ENCODE measurements around the gene SH2D5. TPM values are rescaled to one million over a fixed set of nuclear protein-coding genes. Genes with fewer than 3 reads are reported as not detected.
"Not testable (repeated sequence)": the region's sequence is repeated elsewhere in the genome, so short reads cannot be mapped to it uniquely, and the experiment has no call there.

Gene SH2D5
- total RNA-seq, 1 donor from 2014 or later = 0.30 TPM

DNA sequence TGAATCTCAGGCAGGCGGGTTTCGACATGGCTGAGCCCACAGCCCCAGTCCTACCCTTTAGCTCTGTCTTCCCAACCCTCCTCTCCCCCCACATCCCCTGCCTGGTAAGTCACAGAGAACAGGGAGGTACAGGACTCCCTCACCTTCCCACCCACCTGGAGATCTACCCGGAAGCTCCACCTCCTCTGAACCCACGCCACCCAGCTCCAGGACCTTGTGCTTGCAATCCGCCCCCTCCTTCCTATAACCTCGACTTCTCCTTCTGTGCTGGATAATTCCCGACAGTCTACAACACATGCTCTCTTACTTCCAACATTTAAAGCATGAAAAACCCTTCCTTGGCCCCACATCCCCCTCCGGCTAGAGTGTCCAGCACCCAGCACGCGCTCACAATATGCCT lies 37.0 kb downstream of the SH2D5 start:
- no peak for DNase-seq

DNA sequence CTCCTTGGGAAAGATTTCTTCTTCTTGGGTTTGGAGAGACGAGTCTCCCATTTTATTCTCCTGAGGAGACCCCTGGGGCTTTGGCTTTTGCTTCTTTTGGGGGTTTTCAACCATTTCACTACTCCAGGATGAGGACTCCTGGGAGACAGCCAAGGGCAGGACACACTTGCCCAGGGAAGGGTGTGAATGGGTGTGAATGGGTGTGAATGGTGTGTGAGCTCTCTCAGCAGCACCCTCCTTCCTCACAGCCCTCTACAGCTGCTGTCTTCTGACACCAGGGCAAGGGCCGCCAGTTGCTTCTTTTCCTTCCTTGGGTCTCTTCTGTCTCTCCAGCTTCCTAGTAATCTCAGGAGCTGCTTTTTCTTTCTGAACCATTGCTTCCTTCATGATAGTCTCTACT lies 38.9 kb downstream of the SH2D5 start:
- no peak for DNase-seq

DNA sequence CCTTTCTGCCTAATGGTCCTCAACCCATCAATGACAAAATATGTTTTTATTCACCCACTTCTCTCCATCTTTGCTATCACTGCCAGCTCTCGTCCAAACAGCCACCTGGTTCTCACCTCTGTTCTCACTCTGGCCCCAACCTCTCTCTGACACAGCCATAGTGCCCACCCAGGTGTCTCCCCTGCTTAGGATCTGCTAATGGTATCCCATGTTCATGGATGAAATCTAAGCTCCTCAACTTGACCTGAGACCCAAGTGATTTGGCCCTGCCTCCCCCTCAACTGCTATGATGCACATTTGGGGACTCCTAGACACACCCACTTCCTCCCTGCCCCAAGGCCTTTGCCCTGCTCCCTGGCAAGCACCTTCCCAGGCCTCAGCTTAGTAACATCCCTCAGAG lies 40.6 kb downstream of the SH2D5 start:
- no peak for DNase-seq

DNA sequence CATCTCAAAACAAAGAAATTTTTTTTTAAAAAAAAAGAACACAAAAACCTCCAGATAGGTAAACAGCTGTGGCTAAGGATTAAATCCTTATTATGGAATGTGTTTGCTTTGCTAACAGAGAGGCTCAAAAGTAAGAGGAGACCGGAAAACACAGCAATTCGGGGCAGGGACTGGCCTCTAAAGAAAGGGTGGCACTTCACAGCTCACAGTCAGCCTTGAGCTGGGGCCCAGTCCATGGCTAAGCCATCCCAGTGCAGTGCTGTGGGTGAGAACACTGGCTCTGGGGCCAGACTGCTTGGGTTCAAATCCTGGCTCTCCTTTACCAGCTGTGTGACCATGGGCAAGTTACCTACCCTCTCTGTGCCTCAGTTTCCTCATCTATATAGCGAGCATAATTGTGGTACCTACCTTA lies 42.9 kb downstream of the SH2D5 start:
- no peak for DNase-seq

DNA sequence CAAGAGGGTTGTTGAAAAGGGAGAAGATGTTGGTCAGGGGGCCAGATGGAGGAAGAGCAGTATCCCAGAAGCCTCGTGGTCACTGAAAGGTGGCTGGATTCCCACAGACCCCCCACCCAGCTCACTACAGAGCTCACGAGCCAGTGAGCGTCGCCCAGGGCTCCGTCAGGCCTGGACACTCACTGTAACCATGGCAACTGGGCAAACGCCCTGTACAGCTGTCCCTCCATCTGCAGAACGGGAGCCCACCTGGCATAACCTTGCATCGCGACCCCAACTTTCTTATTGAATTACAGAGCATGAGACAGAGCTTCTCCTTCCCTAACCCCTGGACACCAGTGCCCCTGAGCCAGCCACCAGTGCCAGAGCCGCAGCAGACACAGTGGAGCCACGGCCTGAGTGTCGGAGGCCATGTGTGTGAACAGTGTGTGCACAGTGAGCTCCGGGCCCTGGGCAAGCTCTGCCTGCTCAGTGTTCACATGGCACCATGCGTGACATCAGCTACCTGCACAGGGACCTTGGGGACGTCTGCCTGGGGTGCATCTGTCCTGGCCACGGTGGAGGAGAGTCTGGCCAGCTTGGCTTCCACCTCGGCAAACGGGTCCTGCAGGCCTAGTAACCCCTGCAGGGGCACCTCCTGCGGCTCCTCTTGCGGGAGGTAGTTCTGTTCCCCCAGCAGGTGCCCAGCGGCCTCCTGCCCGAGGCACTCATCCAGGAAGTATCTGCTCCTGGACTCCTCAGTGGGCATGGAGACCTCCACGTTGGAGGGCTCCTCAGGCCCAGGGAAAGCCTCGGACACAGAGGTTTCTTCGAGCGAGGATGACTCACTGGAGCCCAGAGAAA lies 45.4 kb downstream of the SH2D5 start:
- DNase-seq = no peak

DNA sequence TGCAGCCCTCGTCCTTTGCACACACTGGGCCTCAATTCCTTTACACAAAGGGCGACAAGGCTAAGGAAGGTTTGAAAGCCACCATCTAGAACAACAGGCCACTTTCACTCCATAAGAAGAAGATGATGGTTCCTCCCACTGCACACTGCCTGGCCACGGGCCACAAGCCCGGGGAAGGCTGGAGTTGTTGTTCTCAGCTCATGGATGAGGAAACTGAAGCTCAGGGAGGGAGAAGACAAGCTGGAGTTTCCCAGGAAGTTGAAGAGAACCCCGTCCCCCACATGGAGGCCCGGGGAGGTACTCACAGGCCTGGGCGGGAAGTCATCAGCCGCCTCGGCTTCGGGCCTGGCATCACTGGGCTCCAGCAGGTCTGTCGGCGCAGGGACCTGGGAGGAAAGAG lies 46.8 kb downstream of the SH2D5 start:
- DNase-seq = no peak

DNA sequence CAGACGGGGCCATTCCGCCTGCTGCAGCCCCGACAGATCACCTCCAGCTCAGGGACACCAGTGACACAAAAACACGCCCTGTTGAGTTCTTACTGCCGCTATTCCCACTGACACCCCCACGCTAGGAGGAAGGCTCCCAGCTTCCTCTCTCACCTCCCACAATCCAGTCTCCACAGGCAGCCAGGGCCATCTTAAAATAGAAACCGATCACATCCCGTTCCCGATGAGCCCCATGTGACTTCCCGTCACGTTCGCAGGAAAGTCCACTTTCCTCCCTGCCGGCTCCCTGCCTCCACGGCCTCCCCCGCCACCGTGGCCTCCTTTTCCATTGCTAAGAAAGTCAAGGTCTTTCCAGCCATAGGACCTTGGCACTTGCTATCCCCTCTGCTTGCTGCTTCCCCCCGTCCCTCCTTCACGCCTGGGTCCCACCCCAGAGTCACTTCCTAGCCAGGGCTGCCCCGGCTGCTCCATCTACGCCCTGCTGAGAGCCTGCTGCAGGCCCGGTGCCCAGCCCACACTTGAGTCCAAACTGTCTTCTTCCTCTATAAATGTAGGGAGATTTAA lies 47.3 kb downstream of the SH2D5 start:
- DNase-seq = peak; percentile 9

DNA sequence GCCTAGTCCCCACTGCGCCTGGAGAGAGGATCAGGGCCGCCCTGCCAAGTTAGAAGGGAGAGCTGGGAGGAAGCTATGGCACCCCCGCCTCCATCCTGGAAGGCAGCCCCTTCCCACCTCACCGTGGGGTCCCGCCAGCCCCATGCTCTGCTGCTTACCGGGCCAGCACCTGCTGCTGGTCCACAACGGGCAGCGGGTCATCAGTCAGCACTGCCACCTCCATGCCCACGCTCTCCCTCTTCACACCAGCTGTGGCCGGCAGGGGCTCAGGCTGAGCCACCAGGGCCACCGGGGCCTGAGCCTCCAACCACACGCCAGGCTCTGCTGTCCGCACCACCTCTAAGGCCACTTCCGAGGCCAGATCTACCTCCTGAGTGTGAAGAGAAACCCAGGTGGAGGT lies 47.9 kb downstream of the SH2D5 start:
- DNase-seq = no peak

DNA sequence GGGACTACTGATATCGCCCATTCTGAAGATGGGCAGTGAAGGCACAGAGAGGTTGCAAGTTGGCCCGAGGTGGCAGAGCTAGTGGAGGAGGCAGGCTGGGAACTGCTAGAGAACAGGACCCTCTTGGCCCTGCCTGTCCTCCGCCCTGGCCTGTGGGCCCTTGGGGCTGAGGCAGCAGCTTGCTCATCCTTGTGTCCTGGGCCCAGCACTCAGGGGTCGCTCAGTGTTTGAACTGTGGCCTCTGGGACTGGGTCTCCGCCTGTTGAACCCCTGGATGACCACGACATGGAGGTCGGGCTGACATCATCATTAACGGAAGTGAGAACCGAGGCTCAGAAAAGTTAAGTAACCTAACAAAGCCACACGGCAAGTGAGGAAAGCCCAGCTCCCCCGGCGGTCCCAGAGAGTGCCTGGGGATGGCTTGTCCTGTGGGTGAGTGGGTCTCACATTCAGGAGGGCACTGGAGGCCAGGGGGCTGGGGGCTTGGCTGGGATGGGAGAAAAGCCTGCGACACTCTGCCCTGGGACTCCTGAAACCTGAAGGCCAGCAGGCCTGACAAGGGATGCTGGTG lies 48.4 kb downstream of the SH2D5 start:
- DNase-seq = no peak

DNA sequence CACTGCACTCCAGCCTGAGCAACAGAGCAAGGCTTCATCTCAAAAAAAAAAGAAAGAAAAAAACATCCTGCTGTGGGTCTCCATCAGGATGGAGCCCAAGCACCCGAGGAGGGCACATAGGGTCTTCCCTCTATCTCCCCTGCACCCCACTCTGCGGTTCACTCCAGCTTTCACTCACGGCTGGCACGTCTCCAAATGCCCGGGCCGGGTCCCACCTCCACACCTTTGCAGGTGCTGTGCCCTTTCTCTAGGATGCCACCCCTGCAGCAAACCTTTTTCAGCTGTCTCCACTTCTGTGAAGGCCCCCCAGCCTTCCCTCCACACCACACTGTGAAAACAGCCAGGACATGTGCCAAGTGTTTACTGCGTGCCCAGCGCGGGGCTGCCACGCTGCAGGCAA lies 48.9 kb downstream of the SH2D5 start:
- DNase-seq = no peak

DNA sequence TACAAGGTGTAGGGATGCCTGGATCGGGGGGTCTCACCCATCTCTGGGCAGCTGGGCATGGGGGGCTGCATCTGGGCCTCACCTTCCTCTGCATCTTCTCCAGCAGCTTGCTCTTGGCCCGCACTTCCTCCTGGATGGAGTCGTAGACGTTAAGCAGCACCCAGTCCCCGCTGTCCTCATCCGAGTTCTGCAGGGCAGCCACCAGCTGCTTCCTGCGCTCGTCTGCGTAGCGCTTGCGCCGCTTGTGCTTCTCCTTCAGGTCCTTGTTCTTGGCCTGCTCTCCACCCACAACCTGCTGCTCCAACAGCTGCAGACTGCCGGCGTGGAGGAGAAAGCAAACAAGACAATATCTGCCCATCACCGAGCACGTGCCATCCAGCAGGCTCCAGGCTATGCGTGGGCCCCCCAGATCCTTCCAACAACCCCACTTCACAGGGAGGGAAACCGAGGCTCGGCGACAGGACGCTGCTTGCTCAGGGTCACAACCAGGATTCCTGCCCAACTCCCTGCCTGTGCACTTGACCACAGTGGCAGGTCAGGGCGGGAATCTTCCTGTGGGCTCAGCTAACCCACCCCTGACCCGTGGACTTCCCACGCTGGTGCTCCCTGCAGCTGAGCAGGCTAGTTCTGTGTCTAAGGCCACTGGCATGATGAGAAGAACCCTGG lies 49.8 kb downstream of the SH2D5 start:
- no peak for DNase-seq

DNA sequence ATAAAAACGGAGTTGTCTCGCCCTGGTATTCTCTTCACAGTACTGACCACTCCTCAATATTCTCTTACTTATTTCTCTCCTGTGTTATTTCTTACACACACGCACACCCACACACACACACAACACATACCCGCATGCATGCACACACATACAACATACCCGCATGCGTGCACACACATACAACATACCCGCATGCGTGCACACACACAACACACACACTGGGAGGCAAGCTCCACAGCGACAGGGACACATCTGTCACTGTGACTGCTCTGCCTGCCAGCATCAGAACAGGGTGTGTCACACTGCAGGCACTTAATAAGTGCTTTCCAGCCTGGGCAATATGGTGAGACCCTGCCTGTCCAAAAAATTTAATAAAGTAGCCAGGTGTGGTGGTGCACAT lies 50.5 kb downstream of the SH2D5 start:
- DNase-seq = no peak

DNA sequence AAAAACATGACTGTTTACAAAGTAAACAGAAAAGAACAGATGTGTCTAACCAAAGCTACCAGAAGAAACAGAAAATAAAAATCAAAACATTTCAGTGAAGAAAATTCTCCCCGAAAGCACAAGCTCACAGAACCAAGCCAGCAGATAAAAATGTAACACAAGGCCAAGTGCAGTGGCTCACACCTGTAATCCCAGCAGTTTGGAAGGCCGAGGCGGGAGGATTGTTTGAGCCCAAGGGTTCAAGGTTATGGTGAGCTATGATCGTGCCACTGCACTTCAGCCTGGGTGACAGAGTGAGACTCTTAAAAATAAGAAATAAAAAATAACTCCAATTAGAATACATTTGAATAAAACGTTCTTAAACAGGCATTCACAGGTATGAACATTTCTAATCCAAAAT lies 52.2 kb downstream of the SH2D5 start:
- DNase-seq = no peak

DNA sequence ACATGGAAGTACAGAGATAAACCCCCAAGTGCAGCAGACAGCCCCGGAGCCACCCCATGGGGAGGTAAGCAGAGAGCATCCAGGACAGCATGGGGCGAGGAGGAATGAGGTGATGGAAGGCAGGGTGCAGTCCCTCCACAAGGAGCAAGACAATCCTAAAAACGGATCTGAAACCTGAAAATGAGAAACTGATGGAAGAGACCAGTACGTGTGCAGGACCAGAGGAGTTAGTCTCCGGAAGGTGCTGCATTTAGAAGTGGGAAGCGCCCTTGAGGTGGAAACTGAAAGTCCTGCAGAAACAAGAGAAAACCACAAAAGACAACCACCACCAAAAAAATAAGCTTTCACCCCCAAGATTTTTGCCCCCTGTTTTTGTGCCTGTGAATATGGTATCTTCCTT lies 53.9 kb downstream of the SH2D5 start:
- DNase-seq = no peak

DNA sequence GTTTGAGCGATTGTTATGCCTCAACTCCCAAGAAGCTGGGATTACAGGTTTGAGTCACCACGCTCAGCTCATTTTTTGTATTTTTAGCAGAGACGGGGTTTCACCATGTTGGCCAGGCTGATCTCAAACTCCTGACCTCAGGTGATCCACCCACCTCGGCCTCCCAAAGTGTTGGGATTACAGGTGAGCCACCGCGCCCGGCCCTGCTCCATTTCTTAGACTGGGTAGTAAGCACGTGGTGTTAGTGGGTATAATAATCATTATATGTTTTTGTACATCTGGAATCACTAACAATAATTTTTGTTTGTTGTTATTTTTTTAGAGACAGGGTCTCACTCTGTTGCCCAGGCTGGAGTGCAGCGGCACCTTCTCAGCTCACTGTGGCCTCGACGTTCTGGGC lies 58.9 kb downstream of the SH2D5 start:
- DNase-seq = not testable (repeated sequence)

DNA sequence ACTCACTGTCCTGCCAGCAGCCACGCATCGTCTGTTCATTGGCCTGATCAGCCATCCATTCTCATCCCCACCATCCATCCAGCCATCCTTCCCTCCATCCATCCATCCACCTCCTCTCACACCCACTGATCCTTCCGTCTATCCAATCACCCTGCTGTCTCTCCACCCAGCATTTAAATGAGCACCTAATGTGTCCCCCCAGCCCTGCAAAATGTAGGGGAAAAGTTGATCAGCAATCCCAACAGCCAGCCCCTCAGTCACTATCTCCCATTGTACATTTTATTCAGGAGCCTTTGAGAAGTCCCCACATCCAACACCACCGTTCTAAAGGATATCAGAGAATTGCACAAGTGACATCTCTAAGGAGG lies 60.3 kb downstream of the SH2D5 start:
- DNase-seq = no peak

DNA sequence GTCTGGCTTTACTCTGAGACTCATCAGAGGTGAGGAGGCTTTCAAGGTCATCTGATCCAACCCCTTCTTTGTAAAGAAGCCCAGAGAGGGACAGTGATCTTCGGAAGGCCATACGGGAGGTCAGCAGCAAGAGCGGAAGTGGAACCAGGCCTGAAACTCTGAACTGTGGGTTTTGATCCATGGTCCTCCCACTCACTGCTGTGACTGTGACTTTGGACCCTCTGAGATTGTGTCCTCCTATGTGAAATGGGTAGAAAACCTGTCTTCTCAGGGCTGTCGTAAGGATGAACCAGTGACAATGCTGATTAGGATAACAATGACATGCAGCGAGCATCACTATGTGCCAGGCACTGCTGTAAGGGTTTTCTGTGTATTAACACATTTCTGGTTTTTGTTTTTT lies 61.6 kb downstream of the SH2D5 start:
- no peak for DNase-seq

Other genes starting within 250 kb of the SH2D5 start
- gene CAMK2N1, start 246.5 kb downstream of the SH2D5 start, total RNA-seq = 9.0 TPM
- gene MUL1, start 224.6 kb downstream of the SH2D5 start, total RNA-seq = 14.0 TPM
- 0.79 TPM for gene FAM43B, start 180.1 kb downstream of the SH2D5 start, total RNA-seq
- 2.1 TPM for gene CDA, start 143.6 kb downstream of the SH2D5 start, total RNA-seq
- 33.5 TPM for gene PINK1, start 99.2 kb downstream of the SH2D5 start, total RNA-seq
- 99.2 TPM for gene DDOST, start 71.3 kb downstream of the SH2D5 start, total RNA-seq
- 2.5 TPM for gene KIF17, start 14.7 kb downstream of the SH2D5 start, total RNA-seq
- 251 TPM for gene HP1BP3, start 54.6 kb upstream of the SH2D5 start, total RNA-seq